ENCODE data around the gene LILRB4. TPM values are rescaled to one million over a fixed set of nuclear protein-coding genes. Genes with fewer than 3 reads are reported as not detected.

LILRB4 gene
- total and polyA plus RNA-seq, 9 of the 15 experiments (the other 6 are each of a cell fraction or from before 2014, with no cell fraction given): not detected

DNA sequence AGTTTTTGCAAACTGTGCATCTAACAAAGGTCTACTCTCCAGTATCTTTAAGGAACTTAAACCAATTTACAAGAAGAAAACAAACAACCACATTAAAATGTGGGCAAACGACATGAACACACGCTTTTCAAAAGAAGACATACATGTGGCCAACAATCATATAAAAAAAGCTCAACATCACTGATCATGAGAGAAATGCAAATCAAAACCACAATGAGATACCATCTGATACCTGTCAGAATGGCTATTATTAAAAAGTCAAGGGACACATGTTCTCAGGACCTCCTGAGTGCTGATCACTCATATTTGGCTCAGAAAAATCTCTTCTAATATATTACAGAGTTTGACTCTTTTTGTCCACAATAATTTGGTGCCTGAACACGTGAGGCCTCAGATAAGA, 46.7 kb upstream of the LILRB4 start:
- CTCF ChIA-PET (ENCODE audit: low intra/inter-chr PET ratio): no interaction called here
- whole genome bisulfite sequencing (ENCODE audit: insufficient coverage, low coverage, missing lambda C conversion rate): 1% methylated on average over 3 of the region's 3 CpGs
- TF ChIP-seq BACH1 (tag; IDR thresholded peaks at IDR 0.05): no peak
- no peak for TF ChIP-seq PRPF4 (IDR thresholded peaks at IDR 0.05; ENCODE audit: insufficient read depth, low read depth, low read length, poor library complexity, severe bottlenecking)
- TF ChIP-seq SNIP1 (IDR thresholded peaks at IDR 0.05; ENCODE audit: low read depth): no peak
- TF ChIP-seq NR1H2 (CRISPR knock-in tag; IDR thresholded peaks at IDR 0.05): no peak
- no peak for TF ChIP-seq ZNF175 (CRISPR knock-in tag; IDR thresholded peaks at IDR 0.05; ENCODE audit: low read depth)
- TF ChIP-seq ESRRB (CRISPR knock-in tag; IDR thresholded peaks at IDR 0.05; ENCODE audit: borderline replicate concordance): no peak
- no peak for TF ChIP-seq TOE1 (IDR thresholded peaks at IDR 0.05; ENCODE audit: borderline replicate concordance)
- TF ChIP-seq TOE1 (CRISPR knock-in tag; IDR thresholded peaks at IDR 0.05; ENCODE audit: borderline replicate concordance, low read depth): no peak
- no peak for TF ChIP-seq STAT5B (CRISPR knock-in tag; IDR thresholded peaks at IDR 0.05)
- TF ChIP-seq, protein P1, sequence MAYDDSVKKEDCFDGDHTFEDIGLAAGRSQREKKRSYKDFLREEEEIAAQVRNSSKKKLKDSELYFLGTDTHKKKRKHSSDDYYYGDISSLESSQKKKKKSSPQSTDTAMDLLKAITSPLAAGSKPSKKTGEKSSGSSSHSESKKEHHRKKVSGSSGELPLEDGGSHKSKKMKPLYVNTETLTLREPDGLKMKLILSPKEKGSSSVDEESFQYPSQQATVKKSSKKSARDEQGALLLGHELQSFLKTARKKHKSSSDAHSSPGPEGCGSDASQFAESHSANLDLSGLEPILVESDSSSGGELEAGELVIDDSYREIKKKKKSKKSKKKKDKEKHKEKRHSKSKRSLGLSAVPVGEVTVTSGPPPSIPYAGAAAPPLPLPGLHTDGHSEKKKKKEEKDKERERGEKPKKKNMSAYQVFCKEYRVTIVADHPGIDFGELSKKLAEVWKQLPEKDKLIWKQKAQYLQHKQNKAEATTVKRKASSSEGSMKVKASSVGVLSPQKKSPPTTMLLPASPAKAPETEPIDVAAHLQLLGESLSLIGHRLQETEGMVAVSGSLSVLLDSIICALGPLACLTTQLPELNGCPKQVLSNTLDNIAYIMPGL (CRISPR knock-in tag; IDR thresholded peaks at IDR 0.05): no peak
- TF ChIP-seq ZNF436 (CRISPR knock-in tag; IDR thresholded peaks at IDR 0.05): no peak

More for the DNA sequence above, 46.7 kb upstream of the LILRB4 start:
- no peaks in the 10 kb centered on the region for H3K4me1 ChIP-seq (replicated peaks in 1 of 2; ENCODE audit: control insufficient read depth in 2 of 2, insufficient read depth in 2 of 2, low read length in 2 of 2)
- H3K79me2 ChIP-seq (ENCODE audit: control insufficient read depth, insufficient read depth, low read length): no peaks in the 10 kb centered on the region
- H3K4me3 ChIP-seq: no peak overlapping the region
- H2AFZ ChIP-seq (ENCODE audit: low read depth, low read length): no peak overlapping the region
- ATAC-seq: no peak
- H3K9me1 ChIP-seq (ENCODE audit: control insufficient read depth, insufficient read depth, low read length): no peaks in the 10 kb centered on the region
- no peak for DNase-seq (ENCODE audit: extremely low read depth in 1 of 4, low spot score in 3 of 4)
- H3K36me3 ChIP-seq (ENCODE audit: control insufficient read depth, insufficient read depth, low read length): no peaks in the 10 kb centered on the region
- in situ Hi-C loops (cut with MboI) (no loop called here), intact Hi-C loops (cut with micrococcal nuclease) (no loop called here)
- BruUV-seq (replicated peaks): no TSS peak
- no peaks in the 10 kb centered on the region; a peak in 1 of 5 replicates for H3K27me3 ChIP-seq (ENCODE audit: control insufficient read depth in 2 of 2, insufficient read depth in 2 of 2, low read length in 2 of 2)
- no peak overlapping the region for H3K9ac ChIP-seq (ENCODE audit: insufficient read depth in 1 of 2, low read depth in 2 of 2, low read length in 2 of 2)
- POLR2A ChIA-PET: no interaction called here
- H4K20me1 ChIP-seq (replicated peaks; ENCODE audit: control insufficient read depth, insufficient read depth, low read length): no peaks in the 10 kb centered on the region
- no peak overlapping the region for H3K4me2 ChIP-seq (ENCODE audit: insufficient read depth, low read length)
- no peak overlapping the region for H3K27ac ChIP-seq (ENCODE audit: extremely low read depth, low read depth, low read length)
- no peaks in the 10 kb centered on the region for H3K9me3 ChIP-seq (replicated peaks; ENCODE audit: control insufficient read depth, insufficient read depth, low read depth, low read length)
- no peak for FAIRE-seq

Data from K562 (cell line).